A673 (cell line): Measurements from ENCODE around the gene ZNF324. TPM values are rescaled to one million over a fixed set of nuclear protein-coding genes. Genes with fewer than 3 reads are reported as not detected.

ENCODE experiments used
- BruUV-seq: library from RNA; stranded (reverse); fragments of 400-500 nt; replicated peaks from 2 replicates; lab custom pipeline; 2021; lab: Mats Ljungman, UMichigan
- CTCF ChIA-PET: fragments of 300-600 bp; sonication (Branson Sonifier 250); formaldehyde crosslinking; loops from one replicate; lab custom pipeline; 2022; ENCODE audit warnings: antibody characterized with exemption; lab: Charles Lee
- POLR2A ChIA-PET: fragments of 300-600 bp; sonication (Branson Sonifier 250); formaldehyde crosslinking; loops from one replicate; lab custom pipeline; 2022; ENCODE audit warnings: antibody characterized with exemption; ENCODE audit not compliant: low non-redundant PET; lab: Charles Lee
- DNase-seq: peaks from one replicate; pipeline ENCODE4 v3.0.0-alpha.2; 2015; ENCODE audit warnings: low spot score
- H3K27ac ChIP-seq: fragments of 200-600 bp; sonication (generic); 2 replicates; pipeline ENCODE4 v1.5.1; 2016; ENCODE audit warnings: mixed run types, low read depth, mild to moderate bottlenecking, mixed read lengths, antibody characterized with exemption, low read length; ENCODE audit not compliant: poor library complexity, severe bottlenecking
- H3K27me3 ChIP-seq: fragments of 200-600 bp; sonication (generic); replicated peaks from 2 replicates; pipeline ENCODE4 v1.6.1; 2017; ENCODE audit warnings: mixed run types, low read depth, mild to moderate bottlenecking, mixed read lengths, antibody characterized with exemption, low read length; ENCODE audit not compliant: insufficient read depth, poor library complexity
- H3K36me3 ChIP-seq: fragments of 200-600 bp; sonication (generic); 2 replicates; pipeline ENCODE4 v1.6.1; 2016; ENCODE audit warnings: mixed run types, mild to moderate bottlenecking, mixed read lengths, antibody characterized with exemption, low read length; ENCODE audit not compliant: insufficient read depth, poor library complexity, severe bottlenecking
- H3K4me1 ChIP-seq: fragments of 200-600 bp; sonication (generic); 2 replicates; pipeline ENCODE4 v1.6.1; 2017; ENCODE audit warnings: mixed run types, mild to moderate bottlenecking, mixed read lengths, antibody characterized with exemption, low read length; ENCODE audit not compliant: insufficient read depth, poor library complexity, severe bottlenecking
- H3K4me3 ChIP-seq: fragments of 200-600 bp; sonication (generic); 2 replicates; pipeline ENCODE4 v1.5.1; 2016; ENCODE audit warnings: low read depth, mixed run types, mild to moderate bottlenecking, mixed read lengths, low read length; ENCODE audit not compliant: poor library complexity, severe bottlenecking
- H3K9me3 ChIP-seq: fragments of 200-600 bp; sonication (generic); 2 replicates; pipeline ENCODE4 v1.6.1; 2016; ENCODE audit warnings: mixed run types, low read depth, mild to moderate bottlenecking, mixed read lengths, antibody characterized with exemption, low read length; ENCODE audit not compliant: poor library complexity, severe bottlenecking
- EZH2 ChIP-seq: fragments of 200-600 bp; sonication (generic); IDR thresholded peaks from 2 replicates; pipeline ENCODE4 v1.6.1; 2017; ENCODE audit warnings: borderline replicate concordance, low read depth, mild to moderate bottlenecking, mixed read lengths, antibody characterized with exemption, low read length; ENCODE audit not compliant: poor library complexity, severe bottlenecking
- intact Hi-C: fragments of 100-400 bp; cut with micrococcal nuclease; formaldehyde crosslinking; loops from one replicate; pipeline ENCODE4 v1.10.0; 2022; ENCODE audit not compliant: unreplicated experiment
- total RNA-seq: library from RNA; stranded (reverse); gene quantifications from 2 replicates; pipeline ENCODE4 v1.2.3, GENCODE V29; 2021
- TF ChIP-seq, protein P1 (sequence below): fragments of 300-800, 200-600 bp; sonication (generic); conservative IDR thresholded peaks from 2 replicates; pipeline ENCODE4 v1.5.1; 2017; ENCODE audit warnings: low read depth, mild to moderate bottlenecking, antibody characterized with exemption, low read length, moderate library complexity, mixed read lengths

The ZNF324 gene
- total RNA-seq, 1 experiment from 2014 or later: 12.7 TPM

DNA sequence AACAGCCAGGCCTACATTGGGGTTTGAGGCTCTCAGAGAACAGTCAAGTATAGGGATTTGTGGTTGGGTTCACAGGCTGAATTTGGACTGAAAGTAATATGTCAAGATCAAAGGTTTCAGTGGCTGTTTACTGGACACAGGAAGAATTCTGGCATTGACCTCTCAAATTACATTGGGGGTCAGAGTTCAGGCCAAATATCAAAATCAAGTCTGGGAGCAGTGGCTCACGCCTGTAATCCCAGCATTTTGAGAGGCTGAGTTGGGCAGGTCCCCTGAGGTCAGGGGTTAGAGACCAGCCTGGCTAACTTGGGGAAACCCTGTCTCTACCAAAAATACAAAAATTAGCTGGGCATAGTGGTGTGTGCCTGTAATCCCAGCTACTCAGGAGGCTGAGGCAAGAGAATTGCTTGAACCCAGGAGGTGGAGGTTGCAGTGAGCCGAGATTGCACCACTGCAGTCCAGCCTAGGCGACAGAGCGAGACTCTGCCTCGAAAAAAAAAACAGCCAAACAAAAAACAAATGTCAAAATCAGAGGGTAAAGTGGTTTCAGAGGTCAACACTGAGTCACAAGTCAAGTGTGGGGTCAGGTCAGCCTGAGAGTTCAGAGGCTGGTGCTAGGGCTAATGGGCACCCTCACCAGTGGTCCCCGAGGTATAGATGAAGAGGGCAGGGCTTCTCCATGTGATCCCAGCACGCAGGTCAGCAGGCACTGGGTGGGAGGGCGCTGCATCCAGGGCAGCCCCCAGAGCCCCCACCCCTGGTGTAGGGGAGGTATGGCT is 43.4 kb downstream of the ZNF324 start:
- intact Hi-C loops: no loop called here
- ChIA-PET POLR2A (no interaction called here), CTCF (no interaction called here)
- DNase-seq: no peak
- Histone ChIP-seq H3K4me3 (no peak overlapping the region), H3K9me3 (no peaks in the 10 kb centered on the region), H3K4me1 (peaks cover 5% of the 10 kb centered on the region), H3K27me3 (no peaks in the 10 kb centered on the region), H3K36me3 (no peaks in the 10 kb centered on the region), H3K27ac (no peak overlapping the region)
- TF ChIP-seq, protein P1, sequence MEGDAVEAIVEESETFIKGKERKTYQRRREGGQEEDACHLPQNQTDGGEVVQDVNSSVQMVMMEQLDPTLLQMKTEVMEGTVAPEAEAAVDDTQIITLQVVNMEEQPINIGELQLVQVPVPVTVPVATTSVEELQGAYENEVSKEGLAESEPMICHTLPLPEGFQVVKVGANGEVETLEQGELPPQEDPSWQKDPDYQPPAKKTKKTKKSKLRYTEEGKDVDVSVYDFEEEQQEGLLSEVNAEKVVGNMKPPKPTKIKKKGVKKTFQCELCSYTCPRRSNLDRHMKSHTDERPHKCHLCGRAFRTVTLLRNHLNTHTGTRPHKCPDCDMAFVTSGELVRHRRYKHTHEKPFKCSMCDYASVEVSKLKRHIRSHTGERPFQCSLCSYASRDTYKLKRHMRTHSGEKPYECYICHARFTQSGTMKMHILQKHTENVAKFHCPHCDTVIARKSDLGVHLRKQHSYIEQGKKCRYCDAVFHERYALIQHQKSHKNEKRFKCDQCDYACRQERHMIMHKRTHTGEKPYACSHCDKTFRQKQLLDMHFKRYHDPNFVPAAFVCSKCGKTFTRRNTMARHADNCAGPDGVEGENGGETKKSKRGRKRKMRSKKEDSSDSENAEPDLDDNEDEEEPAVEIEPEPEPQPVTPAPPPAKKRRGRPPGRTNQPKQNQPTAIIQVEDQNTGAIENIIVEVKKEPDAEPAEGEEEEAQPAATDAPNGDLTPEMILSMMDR: no peak
- no peak for TF ChIP-seq EZH2
- BruUV-seq: no TSS peak

DNA sequence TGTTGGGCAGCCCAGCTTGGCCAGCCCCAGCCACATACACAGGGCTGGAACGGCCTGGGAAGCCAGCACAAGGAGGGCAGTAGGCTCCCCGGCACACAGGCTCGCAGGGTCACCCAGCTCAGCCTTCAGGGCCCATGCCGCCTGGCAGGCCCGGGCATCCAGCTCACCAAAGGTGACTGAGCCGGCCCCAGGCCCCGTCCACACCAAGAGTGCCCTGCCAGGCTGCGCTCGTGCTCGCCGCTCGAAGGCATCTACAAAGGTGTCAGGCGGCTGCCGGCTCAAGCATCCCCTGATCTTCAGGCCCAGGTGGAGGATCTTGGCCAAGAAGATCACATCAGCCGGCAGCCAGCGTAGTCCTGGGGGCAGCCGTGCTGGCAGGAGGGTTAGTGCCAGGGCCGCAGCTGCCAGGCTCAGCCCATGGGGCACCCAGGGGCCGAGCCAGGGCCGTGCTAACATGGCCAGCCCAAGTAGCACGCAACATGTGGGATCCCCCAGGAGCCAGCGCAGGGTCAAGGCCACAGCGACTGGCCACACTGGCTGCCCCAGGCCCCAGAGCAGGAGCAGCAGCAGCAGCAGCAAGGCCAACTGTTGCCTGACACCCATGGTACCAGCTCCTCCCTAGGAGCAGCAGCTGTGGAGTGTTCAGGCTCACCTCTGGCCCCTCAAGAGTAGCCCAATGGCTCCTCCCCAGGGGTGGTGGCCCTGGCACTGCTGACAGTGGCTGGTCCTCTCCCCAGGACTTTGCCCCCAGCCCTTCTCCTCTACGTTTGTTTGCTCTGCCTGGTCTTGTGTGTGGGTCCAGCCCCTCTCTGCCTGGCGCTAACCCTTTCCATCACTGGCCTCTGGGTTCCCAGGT is 44.7 kb downstream of the ZNF324 start, which contains the start of gene SLC27A5:
Gene SLC27A5, minus strand, starts transcription at position 640 of the 856 bp plus-strand sequence. Its CDS starts 37 bp downstream, at position 603.
- H3K27ac ChIP-seq: peak within 1 kb of the TSS; percentile 23
- H3K4me1 ChIP-seq: peaks cover 11% of the 10 kb centered on the region
- no TSS peak for BruUV-seq
- H3K27me3 ChIP-seq: no peaks in the 10 kb centered on the region
- DNase-seq: no peak
- TF ChIP-seq EZH2: no peak
- TF ChIP-seq, protein P1: no peak
- no peak within 1 kb of the TSS for H3K4me3 ChIP-seq
- POLR2A ChIA-PET: no interaction called here
- no peaks in the 10 kb centered on the region for H3K9me3 ChIP-seq
- CTCF ChIA-PET: no interaction called here
- intact Hi-C loops: no loop called here
- peaks cover 6% of the 10 kb centered on the region for H3K36me3 ChIP-seq

DNA sequence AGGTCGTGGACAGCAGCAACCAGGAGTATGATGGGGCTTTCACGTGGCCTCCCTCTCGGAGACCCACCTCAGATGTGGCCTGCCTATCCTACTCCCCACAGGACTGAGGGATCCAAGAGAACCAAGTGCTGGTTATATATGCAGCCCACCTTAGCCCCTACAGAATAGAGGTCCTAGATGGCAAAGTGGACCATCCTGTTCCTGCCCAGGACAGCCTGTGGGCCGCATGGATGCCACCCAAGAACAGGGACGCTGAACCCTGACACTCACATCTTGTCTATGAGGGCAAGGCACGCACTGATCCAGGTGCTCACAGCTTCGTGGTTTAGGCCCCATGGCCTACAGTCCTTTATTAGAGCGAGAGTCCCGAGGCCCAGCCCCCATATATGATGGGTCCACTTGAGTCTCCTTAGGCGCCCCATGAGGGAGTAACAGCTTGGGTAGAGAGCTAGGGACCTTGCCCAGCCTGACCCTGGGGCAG is 46.4 kb downstream of the ZNF324 start:
- intact Hi-C loops: no loop called here
- Histone ChIP-seq H3K4me1 (peaks cover 19% of the 10 kb centered on the region), H3K9me3 (no peaks in the 10 kb centered on the region), H3K36me3 (peaks cover 11% of the 10 kb centered on the region), H3K4me3 (no peak overlapping the region), H3K27ac (peak overlapping the region; percentile 77), H3K27me3 (no peaks in the 10 kb centered on the region)
- DNase-seq: no peak
- POLR2A ChIA-PET: no interaction called here
- no TSS peak for BruUV-seq
- CTCF ChIA-PET: interaction anchor here (0.7 kb wide), 1 partner anchor 45 kb away, joined by 3 read pairs; no protein-coding TSS in a partner anchor
- no peak for TF ChIP-seq EZH2
- TF ChIP-seq, protein P1: no peak
